GM12878 (cell line): ENCODE results near the gene ITPR2. TPM values are rescaled to one million over a fixed set of nuclear protein-coding genes. Genes with fewer than 3 reads are reported as not detected.

Experiments
- ATAC-seq: fragments of 200-7000 bp; cut with Tn5 transposase; 3 replicates; pipeline ENCODE4 v1.9.1; 2020; ENCODE audit warnings: mild to moderate bottlenecking, moderate library complexity
- BruUV-seq: library from RNA; stranded (reverse); fragments of 400-500 nt; replicated peaks from 2 replicates; lab custom pipeline; 2021; lab: Mats Ljungman, UMichigan
- CTCF ChIA-PET: fragments of 300-600 bp; sonication (Branson Sonifier 250); formaldehyde crosslinking; extraction: SDS; loops from one replicate; lab custom pipeline; 2021; ENCODE audit warnings: inconsistent platforms; lab: Yijun Ruan, JAX
- POLR2A ChIA-PET: fragments of 350-600 bp; formaldehyde crosslinking; extraction: SDS; loops from one replicate; lab custom pipeline; 2021; ENCODE audit warnings: inconsistent platforms; lab: Charles Lee
- RAD21 ChIA-PET: fragments of 300-600 bp; sonication (Branson Sonifier 250); formaldehyde crosslinking; loops from one replicate; lab custom pipeline; 2023; ENCODE audit warnings: antibody characterized with exemption; ENCODE audit not compliant: unreplicated experiment; lab: Charles Lee
- SMC1A ChIA-PET: fragments of 300-600 bp; sonication (Branson Sonifier 250); formaldehyde crosslinking; loops from one replicate; lab custom pipeline; 2023; ENCODE audit not compliant: unreplicated experiment, uncharacterized antibody; lab: Charles Lee
- DNase-seq: peaks from one replicate; pipeline ENCODE4 v3.0.0-alpha.2; 2011; ENCODE audit warnings: low read depth, low spot score
- FAIRE-seq: peaks from 3 replicates; lab custom pipeline; 2011; peaks lifted over from hg19 to GRCh38; lab: Jason Lieb, UNC
- H2AFZ ChIP-seq: 2 replicates; pipeline ENCODE4 v1.6.0; 2011; ENCODE audit warnings: low read depth, low read length, control low read depth; ENCODE audit not compliant: control insufficient read depth
- H3K27ac ChIP-seq: 2 replicates; pipeline ENCODE4 v1.5.1; 2011; ENCODE audit warnings: control low read depth; ENCODE audit not compliant: control insufficient read depth, insufficient read depth
- H3K27me3 ChIP-seq, 2 experiments: replicated peaks in 1 of 2; 2 replicates each; pipeline versions ENCODE4 v1.6.0 to v1.6.1; 2011; ENCODE audit warnings: low read length in 1 of 2; ENCODE audit not compliant: control insufficient read depth in 2 of 2, insufficient read depth in 2 of 2
- H3K36me3 ChIP-seq, 2 experiments: 2 replicates each; pipeline ENCODE4 v1.5.1; 2011; ENCODE audit warnings: low read length in 1 of 2; ENCODE audit not compliant: control insufficient read depth in 2 of 2, insufficient read depth in 2 of 2
- H3K4me1 ChIP-seq: 2 replicates; pipeline ENCODE4 v1.6.1; 2011; ENCODE audit warnings: mild to moderate bottlenecking, low read length, moderate library complexity, mixed read lengths; ENCODE audit not compliant: control insufficient read depth, insufficient read depth
- H3K4me2 ChIP-seq: 2 replicates; pipeline ENCODE4 v1.6.0; 2011; ENCODE audit warnings: control low read depth; ENCODE audit not compliant: control insufficient read depth, insufficient read depth
- H3K4me3 ChIP-seq: fragments of 200-600 bp; sonication (generic); 2 replicates; pipeline ENCODE4 v1.5.1; 2016
- H3K79me2 ChIP-seq: 2 replicates; pipeline ENCODE4 v1.6.0; 2011; ENCODE audit warnings: low read length; ENCODE audit not compliant: control insufficient read depth, insufficient read depth
- H3K9ac ChIP-seq: 2 replicates; pipeline ENCODE4 v1.8.0; 2011; ENCODE audit warnings: low read length, control low read depth, mixed read lengths; ENCODE audit not compliant: control insufficient read depth, insufficient read depth
- H3K9me3 ChIP-seq: replicated peaks from 3 replicates; pipeline ENCODE4 v1.5.1; 2011; ENCODE audit warnings: mild to moderate bottlenecking, low read length; ENCODE audit not compliant: control insufficient read depth, insufficient read depth
- H4K20me1 ChIP-seq: 2 replicates; pipeline ENCODE4 v1.6.0; 2011; ENCODE audit not compliant: control insufficient read depth, insufficient read depth
- ASH2L ChIP-seq: fragments of 300-600, 200-600 bp; sonication (generic); IDR thresholded peaks from 2 replicates; pipeline ENCODE4 v1.6.1; 2017; ENCODE audit warnings: low read depth, mild to moderate bottlenecking, borderline replicate concordance
- CBFB ChIP-seq: IDR thresholded peaks from 2 replicates; pipeline ENCODE4 v1.6.1; 2016; ENCODE audit warnings: antibody characterized with exemption, low read depth
- CHD1 ChIP-seq: IDR thresholded peaks from 2 replicates; pipeline ENCODE4 v1.6.1; 2012; ENCODE audit warnings: low read depth, low read length, improper control_type of control experiment
- CUX1 ChIP-seq: IDR thresholded peaks from 2 replicates; pipeline ENCODE4 v1.6.1; 2012; ENCODE audit warnings: improper control_type of control experiment, low read depth, low read length; ENCODE audit not compliant: insufficient replicate concordance
- GABPA ChIP-seq: IDR thresholded peaks from 2 replicates; pipeline ENCODE4 v1.6.1; 2014; ENCODE audit warnings: antibody characterized with exemption, low read depth, mild to moderate bottlenecking, inconsistent platforms
- KDM1A ChIP-seq: fragments of 200-600 bp; sonication (generic); IDR thresholded peaks from 2 replicates; pipeline ENCODE4 v1.6.1; 2016; ENCODE audit warnings: borderline replicate concordance
- MYB ChIP-seq: fragments of 150-350 bp; IDR thresholded peaks from 2 replicates; pipeline ENCODE4 v1.6.1; 2014; ENCODE audit warnings: mild to moderate bottlenecking, low read depth, low read length, borderline replicate concordance
- MYC ChIP-seq: IDR thresholded peaks from 2 replicates; pipeline ENCODE4 v1.6.1; 2011; ENCODE audit warnings: mild to moderate bottlenecking, low read length, moderate library complexity, inconsistent platforms; ENCODE audit not compliant: insufficient read depth, insufficient replicate concordance, insufficient read length, severe bottlenecking
- NFYB ChIP-seq: IDR thresholded peaks from 2 replicates; pipeline ENCODE4 v1.6.1; 2011; ENCODE audit warnings: low read depth, mild to moderate bottlenecking, low read length, improper control_type of control experiment, moderate library complexity; ENCODE audit not compliant: insufficient read depth
- PML ChIP-seq: IDR thresholded peaks from 2 replicates; pipeline ENCODE4 v1.6.1; 2012; ENCODE audit warnings: low read length, inconsistent platforms
- POLR2AphosphoS5 ChIP-seq: IDR thresholded peaks from 2 replicates; pipeline ENCODE4 v1.6.1; 2011; ENCODE audit warnings: mild to moderate bottlenecking, low read length, inconsistent platforms
- POU2F2 ChIP-seq: IDR thresholded peaks from 3 replicates; pipeline ENCODE4 v1.6.1; 2011; ENCODE audit warnings: low read depth, mild to moderate bottlenecking, low read length, borderline replicate concordance
- REST ChIP-seq: IDR thresholded peaks from 2 replicates; pipeline ENCODE4 v1.6.1; 2012; ENCODE audit warnings: mild to moderate bottlenecking, low read depth, low read length
- RFX5 ChIP-seq: IDR thresholded peaks from 2 replicates; pipeline ENCODE4 v1.6.1; 2011; ENCODE audit warnings: low read depth, low read length, improper control_type of control experiment
- SREBF1 ChIP-seq: IDR thresholded peaks from 2 replicates; pipeline ENCODE4 v1.6.1; 2012; ENCODE audit warnings: mild to moderate bottlenecking, low read length
- YY1 ChIP-seq: IDR thresholded peaks from 2 replicates; pipeline ENCODE4 v1.6.1; 2011; ENCODE audit warnings: low read depth, mild to moderate bottlenecking, low read length
- ZNF207 ChIP-seq: fragments of 450-650 bp; IDR thresholded peaks from 2 replicates; pipeline ENCODE4 v1.6.1; 2014; ENCODE audit warnings: antibody characterized with exemption, mild to moderate bottlenecking, borderline replicate concordance
- ZNF274 ChIP-seq: IDR thresholded peaks from one replicate; pipeline ENCODE4 v1.8.0; 2011; ENCODE audit not compliant: insufficient read length, insufficient read depth
- WGBS: methylation state at CpG from one replicate; pipeline ENCODE4 v1.1.6; 2016; ENCODE audit warnings: low lambda C conversion rate; ENCODE audit not compliant: insufficient replicate concordance, insufficient coverage; ENCODE audit errors: missing lambda C conversion rate; 5-methylcytosine and 5-hydroxymethylcytosine counted together
- in situ Hi-C: fragments of 300-500 bp; cut with MboI; formaldehyde crosslinking; loops from 9 replicates; pipeline ENCODE4 v1.14.3; 2018; ENCODE audit warnings: mixed read lengths
- intact Hi-C: fragments of 100-400 bp; cut with micrococcal nuclease; formaldehyde crosslinking; loops from one replicate; pipeline ENCODE4 v1.14.2; 2022; ENCODE audit not compliant: unreplicated experiment
- polyA plus RNA-seq, 11 experiments: library from polyadenylated mRNA; depleted of rRNA in 4 of 11; unstranded in 6 of 11; stranded (reverse) in 5 of 11; fragments of >200 nt; fragmentation: Nextera tagmentation in 4 of 11; fragmentation: Illumina TruSeq in 1 of 11; extraction: Ambion mirVana in 4 of 11; extraction: Trizol in 1 of 11; gene quantifications; 1 replicate in 1 of 11; 2 replicates in 10 of 11; pipeline versions ENCODE4 v1.2.1 to v1.2.3, GENCODE V29; 2011 to 2016; ENCODE audit warnings: inconsistent platforms in 2 of 11, missing spikeins in 2 of 11, low read depth in 1 of 11
- total RNA-seq, 4 experiments: library from RNA; depleted of rRNA in 3 of 4; stranded (reverse); fragments of >200 nt in 3 of 4; fragmentation: Illumina TruSeq in 1 of 4; extraction: Trizol in 1 of 4; gene quantifications; 2 replicates each; pipeline versions ENCODE4 v1.2.1 to v1.2.3, GENCODE V29; 2013 to 2021

Gene ITPR2
- total and polyA plus RNA-seq, 10 of the 15 experiments (the other 5 are each of a cell fraction or from before 2014, with no cell fraction given) = 7.5 to 76.2 (median 47.1) TPM

DNA sequence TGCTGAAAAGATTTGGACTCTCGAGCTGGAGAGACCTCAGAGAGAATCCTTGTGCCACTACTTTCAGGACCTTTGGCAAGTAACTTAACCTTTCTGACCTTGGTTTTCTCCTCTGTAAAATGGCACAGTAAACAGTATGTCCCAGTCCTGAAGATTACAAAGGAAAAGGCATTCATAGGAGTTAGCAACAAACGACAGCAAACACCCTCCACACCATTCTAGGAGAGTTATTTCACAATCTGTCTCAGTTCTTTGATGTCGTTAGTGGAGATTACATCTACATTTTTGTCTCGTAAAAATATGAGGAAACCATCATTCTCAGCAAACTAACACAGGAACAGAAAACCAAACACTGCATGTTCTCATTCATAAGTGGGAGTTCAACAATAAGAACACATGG is 205.7 kb downstream of the ITPR2 start:
- no peak overlapping the region for H3K27ac ChIP-seq
- ChIA-PET SMC1A (no interaction called here), POLR2A (no interaction called here), CTCF (no interaction called here), RAD21 (no interaction called here)
- H4K20me1 ChIP-seq = no peaks in the 10 kb centered on the region
- H3K9ac ChIP-seq = no peak overlapping the region
- intact Hi-C loops (no loop called here), in situ Hi-C loops (loop anchor here (25.0 kb wide), 1 partner anchor 515 kb away; no protein-coding TSS in a partner anchor)
- peak; percentile 38 for FAIRE-seq
- ATAC-seq = no peak
- no peaks in the 10 kb centered on the region for H3K79me2 ChIP-seq
- no peak overlapping the region for H3K4me2 ChIP-seq
- no peak overlapping the region for H2AFZ ChIP-seq
- DNase-seq = no peak
- no peaks in the 10 kb centered on the region for H3K9me3 ChIP-seq
- no TSS peak for BruUV-seq
- peaks cover 2 to 5% of the 10 kb centered on the region in 2 experiments for H3K36me3 ChIP-seq
- 90% methylated on average over 4 of the region's 4 CpGs for WGBS
- H3K27me3 ChIP-seq = no peaks in the 10 kb centered on the region
- no peak overlapping the region for H3K4me3 ChIP-seq
- H3K4me1 ChIP-seq = no peaks in the 10 kb centered on the region
- TF ChIP-seq POU2F2 = no peak
- no peak for TF ChIP-seq CHD1
- no peak for TF ChIP-seq MYC
- no peak for TF ChIP-seq CUX1
- TF ChIP-seq CBFB = no peak
- TF ChIP-seq KDM1A = no peak
- TF ChIP-seq PML = no peak
- TF ChIP-seq ZNF274 = no peak
- TF ChIP-seq RFX5 = no peak
- no peak for TF ChIP-seq ASH2L
- TF ChIP-seq MYB = no peak
- no peak for TF ChIP-seq NFYB
- no peak for TF ChIP-seq SREBF1
- no peak for TF ChIP-seq POLR2AphosphoS5
- TF ChIP-seq REST = no peak
- no peak for TF ChIP-seq GABPA
- TF ChIP-seq YY1 = no peak
- no peak for TF ChIP-seq ZNF207
